Trophoblast cell (in vitro differentiated cells and primary cell): ENCODE measurements around the gene ANXA11.
"Not testable (repeated sequence)": the region's sequence is repeated elsewhere in the genome, so short reads cannot be mapped to it uniquely, and the experiment has no call there.

Source experiments
- DNase-seq, 2 donors: peaks; one replicate each; pipeline ENCODE4 v3.0.0-alpha.2; 2016
- H2AFZ ChIP-seq: 2 replicates; pipeline ENCODE4 v1.6.1; 2013; ENCODE audit warnings: low read length, moderate library complexity, mild to moderate bottlenecking; ENCODE audit not compliant: insufficient read depth, poor library complexity
- H2AK5ac ChIP-seq: 2 replicates; pipeline ENCODE4 v1.6.1; 2013; ENCODE audit warnings: mild to moderate bottlenecking, low read length
- H2BK120ac ChIP-seq: 2 replicates; pipeline ENCODE4 v1.6.1; 2013; ENCODE audit warnings: low read length, mild to moderate bottlenecking, moderate library complexity; ENCODE audit not compliant: insufficient read depth, poor library complexity
- H2BK12ac ChIP-seq: 2 replicates; pipeline ENCODE4 v1.6.1; 2013; ENCODE audit warnings: mild to moderate bottlenecking, low read length, moderate library complexity
- H2BK5ac ChIP-seq: 2 replicates; pipeline ENCODE4 v1.6.1; 2013; ENCODE audit warnings: low read length, low read depth, moderate library complexity, mild to moderate bottlenecking; ENCODE audit not compliant: poor library complexity
- H3K14ac ChIP-seq: 2 replicates; pipeline ENCODE4 v1.6.1; 2013; ENCODE audit warnings: mild to moderate bottlenecking, low read length
- H3K18ac ChIP-seq: 2 replicates; pipeline ENCODE4 v1.6.1; 2013; ENCODE audit warnings: mild to moderate bottlenecking, low read length
- H3K23ac ChIP-seq: 2 replicates; pipeline ENCODE4 v1.6.1; 2013; ENCODE audit warnings: low read length
- H3K27ac ChIP-seq: 2 replicates; pipeline ENCODE4 v1.5.1; 2013; ENCODE audit warnings: low read depth, mild to moderate bottlenecking, inconsistent platforms, low read length, moderate library complexity
- H3K27me3 ChIP-seq: 2 replicates; pipeline ENCODE4 v1.6.1; 2013; ENCODE audit warnings: inconsistent platforms, mild to moderate bottlenecking, low read length, moderate library complexity; ENCODE audit not compliant: insufficient read depth
- H3K36me3 ChIP-seq, 2 experiments: 1 replicate in 1 of 2; 2 replicates in 1 of 2; pipeline ENCODE4 v1.6.1; 2013; ENCODE audit warnings: low read length in 2 of 2, mild to moderate bottlenecking in 2 of 2, moderate library complexity in 1 of 2; ENCODE audit not compliant: insufficient read depth in 2 of 2, control insufficient read depth in 1 of 2
- H3K4ac ChIP-seq: 2 replicates; pipeline ENCODE4 v1.6.1; 2013; ENCODE audit warnings: low read depth, mild to moderate bottlenecking, low read length, moderate library complexity
- H3K4me1 ChIP-seq, 2 experiments: 1 replicate in 1 of 2; 2 replicates in 1 of 2; pipeline ENCODE4 v1.6.1; 2013; ENCODE audit warnings: low read length in 2 of 2, mild to moderate bottlenecking in 2 of 2, moderate library complexity in 1 of 2; ENCODE audit not compliant: insufficient read depth in 2 of 2, control insufficient read depth in 1 of 2
- H3K4me2 ChIP-seq: 2 replicates; pipeline ENCODE4 v1.6.1; 2013; ENCODE audit warnings: inconsistent platforms, mild to moderate bottlenecking, low read length, moderate library complexity
- H3K4me3 ChIP-seq: 2 replicates; pipeline ENCODE4 v1.5.1; 2013; ENCODE audit warnings: mild to moderate bottlenecking, low read depth, low read length, inconsistent platforms
- H3K79me1 ChIP-seq: one replicate; pipeline ENCODE4 v1.6.1; 2013; ENCODE audit warnings: low read length
- H3K79me2 ChIP-seq: 2 replicates; pipeline ENCODE4 v1.6.1; 2013; ENCODE audit warnings: low read length, mild to moderate bottlenecking; ENCODE audit not compliant: control insufficient read depth, insufficient read depth, poor library complexity
- H3K9ac ChIP-seq: 2 replicates; pipeline ENCODE4 v1.6.1; 2013; ENCODE audit warnings: mild to moderate bottlenecking, low read length
- H3K9me3 ChIP-seq: 2 replicates; pipeline ENCODE4 v1.6.1; 2013; ENCODE audit warnings: low read depth, mild to moderate bottlenecking, control low read depth, inconsistent platforms, low read length; ENCODE audit not compliant: insufficient read depth
- H4K12ac ChIP-seq: 2 replicates; pipeline ENCODE4 v1.6.1; 2013; ENCODE audit warnings: low read depth, mild to moderate bottlenecking, low read length, moderate library complexity
- H4K8ac ChIP-seq: 2 replicates; pipeline ENCODE4 v1.6.1; 2013; ENCODE audit warnings: low read depth, mild to moderate bottlenecking, low read length, moderate library complexity
- H4K91ac ChIP-seq: one replicate; pipeline ENCODE4 v1.6.1; 2013; ENCODE audit warnings: low read depth, mild to moderate bottlenecking, low read length, moderate library complexity
- WGBS: extraction: QIAGEN DNeasy Blood & Tissue Kit; methylation state at CpG from one replicate; pipeline ENCODE4 v1.1.7; 2013; ENCODE audit warnings: missing lambda C conversion rate; ENCODE audit not compliant: insufficient read length, insufficient coverage; ENCODE audit errors: extremely low coverage; 5-methylcytosine and 5-hydroxymethylcytosine counted together

Gene ANXA11

GRCh38 chr10:80218878-80219277 is 13.5 kb upstream of the ANXA11 start:
- not testable (repeated sequence) for H3K4me2 ChIP-seq, H2AK5ac ChIP-seq, DNase-seq, H3K18ac ChIP-seq, H2BK120ac ChIP-seq, H2BK5ac ChIP-seq, H4K12ac ChIP-seq, H3K27me3 ChIP-seq, H2BK12ac ChIP-seq, H3K36me3 ChIP-seq, H3K9ac ChIP-seq, H3K4me3 ChIP-seq, H2AFZ ChIP-seq, H4K8ac ChIP-seq, H3K9me3 ChIP-seq, H3K14ac ChIP-seq, H4K91ac ChIP-seq, H3K27ac ChIP-seq, H3K4ac ChIP-seq, H3K79me1 ChIP-seq, H3K23ac ChIP-seq, H3K79me2 ChIP-seq, H3K4me1 ChIP-seq
- WGBS = no CpG with 5 or more reads among the region's 1 CpG

DNA sequence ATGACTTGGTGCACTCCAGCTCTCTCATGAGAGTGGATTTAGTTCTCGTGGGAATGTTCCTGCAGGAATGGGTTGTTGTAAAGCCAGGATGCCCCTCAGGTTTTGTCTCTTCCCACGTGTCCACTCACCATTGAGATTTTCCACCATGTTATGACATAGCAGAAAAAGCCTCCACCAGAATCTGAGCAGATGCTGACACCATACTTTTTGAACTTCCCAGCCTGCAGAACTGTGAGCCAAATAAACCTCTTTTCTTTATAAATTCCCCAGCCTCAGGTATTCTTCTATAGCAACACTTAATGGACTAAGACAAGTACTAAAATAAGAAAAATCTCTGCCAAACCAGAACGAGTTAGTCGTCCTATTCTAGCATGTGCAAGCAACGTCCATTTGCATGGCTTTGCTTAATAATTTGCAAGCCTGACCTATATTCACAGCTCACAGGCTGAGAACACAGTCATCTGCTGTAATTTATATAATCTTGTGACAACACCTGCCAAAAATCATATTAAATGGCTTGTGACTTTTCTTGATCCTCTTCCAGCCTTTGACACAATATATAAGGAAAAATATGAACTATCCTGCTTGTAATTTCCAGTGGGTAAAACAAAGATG is 9.1 kb upstream of the ANXA11 start:
- not testable (repeated sequence) for H3K18ac ChIP-seq, H3K4me2 ChIP-seq, H3K36me3 ChIP-seq, H2BK120ac ChIP-seq, H3K9ac ChIP-seq, H2AFZ ChIP-seq, H3K9me3 ChIP-seq, H3K4me1 ChIP-seq, H3K79me2 ChIP-seq, H3K23ac ChIP-seq, H4K12ac ChIP-seq, H3K27me3 ChIP-seq, H3K4me3 ChIP-seq, H3K79me1 ChIP-seq, H4K8ac ChIP-seq, H3K27ac ChIP-seq, DNase-seq, H2BK5ac ChIP-seq, H2AK5ac ChIP-seq, H3K4ac ChIP-seq, H4K91ac ChIP-seq, H3K14ac ChIP-seq, H2BK12ac ChIP-seq
- WGBS = no CpG with 5 or more reads among the region's 5 CpGs

DNA sequence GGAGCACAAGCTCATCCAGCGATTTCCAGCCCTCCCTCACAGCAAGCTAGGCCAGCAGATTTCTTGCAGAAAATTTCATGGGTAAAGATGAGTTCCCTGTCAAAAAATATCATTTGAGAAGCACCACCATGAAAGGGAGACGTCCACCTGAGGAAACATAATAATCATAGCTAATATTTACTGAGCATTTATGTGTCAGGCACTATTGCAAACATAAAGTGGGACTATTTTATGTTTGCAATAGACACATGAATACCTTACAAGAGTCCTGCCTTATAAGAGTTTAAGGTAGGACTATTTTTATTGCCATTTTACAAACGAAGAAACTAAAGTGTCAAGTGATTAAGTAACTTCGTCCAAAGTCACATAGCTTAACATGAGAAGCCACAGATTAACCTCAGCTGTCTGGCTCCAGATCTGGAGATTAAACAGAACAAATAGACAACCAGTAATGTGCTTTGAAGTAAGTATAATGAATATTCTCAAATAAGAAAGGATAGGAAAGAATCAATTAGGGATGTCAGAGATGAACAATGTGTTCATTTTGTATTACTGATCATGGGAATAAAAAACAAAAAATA is 7.3 kb upstream of the ANXA11 start:
- H3K9me3 ChIP-seq, H3K4me1 ChIP-seq, H2AK5ac ChIP-seq, H3K4ac ChIP-seq, H3K14ac ChIP-seq, H3K9ac ChIP-seq, H3K27me3 ChIP-seq, H3K27ac ChIP-seq, H2BK5ac ChIP-seq, H4K91ac ChIP-seq, H2AFZ ChIP-seq, H4K8ac ChIP-seq, H3K36me3 ChIP-seq, H3K4me2 ChIP-seq, DNase-seq, H3K79me1 ChIP-seq, H4K12ac ChIP-seq, H2BK120ac ChIP-seq, H3K79me2 ChIP-seq, H3K4me3 ChIP-seq, H2BK12ac ChIP-seq, H3K23ac ChIP-seq, H3K18ac ChIP-seq: not testable (repeated sequence)
- WGBS = no CpG with 5 or more reads among the region's 4 CpGs

DNA sequence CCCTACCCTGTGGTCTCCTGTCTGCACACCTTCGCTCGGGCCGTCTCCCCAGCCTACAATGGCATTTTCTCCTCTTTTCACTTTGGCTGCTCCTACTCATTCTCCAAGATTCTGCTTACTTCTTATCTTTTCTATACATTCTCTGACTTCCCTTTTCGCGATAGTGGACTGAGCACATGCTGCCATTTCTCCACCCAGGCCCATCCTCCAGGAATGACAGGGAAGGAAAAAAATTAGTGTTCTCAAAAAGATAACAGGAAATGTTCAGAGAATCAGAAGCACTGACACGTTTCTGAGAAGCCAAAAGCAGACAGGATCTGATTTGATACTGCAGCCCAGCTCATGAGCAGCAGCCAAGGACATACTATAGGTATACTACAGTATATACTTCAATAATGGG is 6.4 kb upstream of the ANXA11 start:
- Histone ChIP-seq H3K4ac (no peak overlapping the region), H3K18ac (no peak overlapping the region), H2AFZ (no peak overlapping the region), H2BK5ac (no peak overlapping the region), H4K91ac (no peak overlapping the region), H2AK5ac (no peak overlapping the region), H3K79me2 (no peaks in the 10 kb centered on the region), H2BK120ac (no peak overlapping the region), H3K23ac (no peak overlapping the region), H3K9me3 (peaks cover 2% of the 10 kb centered on the region), H3K4me3 (no peak overlapping the region), H3K27ac (no peak overlapping the region), H2BK12ac (no peak overlapping the region), H3K79me1 (peaks cover 9% of the 10 kb centered on the region), H3K4me1 (peaks cover 5% of the 10 kb centered on the region in 2 experiments), H3K9ac (no peak overlapping the region), H3K4me2 (no peak overlapping the region), H3K27me3 (no peaks in the 10 kb centered on the region), H3K14ac (no peak overlapping the region), H4K12ac (no peak overlapping the region), H3K36me3 (no peaks in the 10 kb centered on the region), H4K8ac (no peak overlapping the region)
- DNase-seq = peak in 1 of 2 donors; percentile 31
- no CpG with 5 or more reads among the region's 6 CpGs for WGBS
